ENCODE measurements around the gene ZGRF1.

ZGRF1 gene

GRCh38 chr4:112523764-112524505 is 112.8 kb downstream of the ZGRF1 start (continued):
- TF ChIP-seq REST (tag by site-specific recombination; IDR thresholded peaks at IDR 0.05) (no peak), TRIM28 (IDR thresholded peaks at IDR 0.05; ENCODE audit: borderline replicate concordance, low read length) (no peak), ZNF157 (tag by site-specific recombination; IDR thresholded peaks at IDR 0.05) (no peak), ZNF266 (tag by site-specific recombination; IDR thresholded peaks at IDR 0.05; ENCODE audit: low read depth) (no peak), OVOL3 (tag by site-specific recombination; IDR thresholded peaks at IDR 0.05) (no peak), ZNF112 (tag by site-specific recombination; IDR thresholded peaks at IDR 0.05) (no peak), ZBTB49 (tag by site-specific recombination; IDR thresholded peaks at IDR 0.05; ENCODE audit: low read depth) (no peak), ZNF600 (tag by site-specific recombination; IDR thresholded peaks at IDR 0.05) (no peak), HOXA7 (CRISPR knock-in tag; IDR thresholded peaks at IDR 0.05; ENCODE audit: borderline replicate concordance) (no peak), ZNF76 (tag by site-specific recombination; IDR thresholded peaks at IDR 0.05; ENCODE audit: borderline replicate concordance, low read depth) (no peak), ZNF311 (tag by site-specific recombination; IDR thresholded peaks at IDR 0.05; ENCODE audit: borderline replicate concordance) (no peak), PRDM2 (tag by site-specific recombination; IDR thresholded peaks at IDR 0.05; ENCODE audit: borderline replicate concordance) (no peak), ZNF2 (tag by site-specific recombination; IDR thresholded peaks at IDR 0.05) (peak; percentile 65), SCRT2 (tag by site-specific recombination; IDR thresholded peaks at IDR 0.05) (peak; percentile 40; the same call in 1 of the 2 replicates), ZNF341 (tag by site-specific recombination; IDR thresholded peaks at IDR 0.05; ENCODE audit: low read depth) (peak; percentile 40), ZNF658 (tag by site-specific recombination; IDR thresholded peaks at IDR 0.05) (no peak), RBAK (tag by site-specific recombination; IDR thresholded peaks at IDR 0.05) (no peak), SP2 (tag by site-specific recombination; IDR thresholded peaks at IDR 0.05) (no peak), ATF2 (tag by site-specific recombination; IDR thresholded peaks at IDR 0.05; ENCODE audit: low read depth) (no peak), ZNF501 (tag by site-specific recombination; IDR thresholded peaks at IDR 0.05) (peak; percentile 42; the same call in 1 of the 2 replicates), KLF8 (tag by site-specific recombination; IDR thresholded peaks at IDR 0.05) (no peak), SETDB1 (IDR thresholded peaks at IDR 0.05; ENCODE audit: insufficient read length, low read length) (no peak), ZSCAN23 (tag by site-specific recombination; IDR thresholded peaks at IDR 0.05) (no peak), ZBTB6 (tag by site-specific recombination; IDR thresholded peaks at IDR 0.05) (no peak), ZNF514 (tag by site-specific recombination; IDR thresholded peaks at IDR 0.05) (no peak), ZNF221 (tag by site-specific recombination; IDR thresholded peaks at IDR 0.05; ENCODE audit: borderline replicate concordance) (no peak)

Data from HEK293 (cell line).